GM23338 (cell line): Measurements from ENCODE around the gene C1QTNF9. TPM values are rescaled to one million over a fixed set of nuclear protein-coding genes. Genes with fewer than 3 reads are reported as not detected.

ENCODE experiments used
- ATAC-seq: fragments of 200-7000 bp; cut with Tn5 transposase; 3 replicates; pipeline ENCODE4 v1.9.1; 2020
- DNase-seq: peaks from one replicate; pipeline ENCODE4 v3.0.0-alpha.2; 2015; ENCODE audit warnings: low spot score
- H2AFZ ChIP-seq: fragments of 200-600 bp; sonication (generic); 2 replicates; pipeline ENCODE4 v1.8.0; 2016; ENCODE audit warnings: antibody characterized with exemption, mild to moderate bottlenecking, moderate library complexity
- H3F3A ChIP-seq: fragments of 200-600 bp; sonication (generic); replicated peaks from 2 replicates; pipeline ENCODE4 v1.8.0; 2017; ENCODE audit warnings: antibody characterized with exemption, mixed run types, low read depth
- H3K27ac ChIP-seq: fragments of 200-600 bp; sonication (generic); 2 replicates; pipeline ENCODE4 v1.6.1; 2016; ENCODE audit warnings: low read depth
- H3K27me3 ChIP-seq: fragments of 200-600 bp; sonication (generic); 2 replicates; pipeline ENCODE4 v1.8.0; 2016; ENCODE audit warnings: mild to moderate bottlenecking, mixed run types, moderate library complexity; ENCODE audit not compliant: insufficient read depth
- H3K36me3 ChIP-seq: fragments of 200-600 bp; sonication (generic); 2 replicates; pipeline ENCODE4 v1.8.0; 2016; ENCODE audit warnings: mild to moderate bottlenecking; ENCODE audit not compliant: insufficient read depth
- H3K4me1 ChIP-seq: fragments of 200-600 bp; sonication (generic); 2 replicates; pipeline ENCODE4 v1.8.0; 2016; ENCODE audit warnings: mild to moderate bottlenecking, moderate library complexity; ENCODE audit not compliant: insufficient read depth
- H3K4me2 ChIP-seq: fragments of 200-600 bp; sonication (generic); 2 replicates; pipeline ENCODE4 v1.7.1; 2017; ENCODE audit warnings: mixed run types
- H3K4me3 ChIP-seq: fragments of 200-600 bp; sonication (generic); 2 replicates; pipeline ENCODE4 v1.6.1; 2016; ENCODE audit warnings: mixed run types
- H3K79me2 ChIP-seq: fragments of 200-600 bp; sonication (generic); replicated peaks from 2 replicates; pipeline ENCODE4 v1.8.0; 2017; ENCODE audit warnings: mild to moderate bottlenecking; ENCODE audit not compliant: insufficient read depth
- H3K9me2 ChIP-seq: fragments of 200-600 bp; sonication (generic); 2 replicates; pipeline ENCODE4 v1.8.0; 2017; ENCODE audit not compliant: insufficient read depth
- H4K20me1 ChIP-seq: fragments of 200-600 bp; sonication (generic); replicated peaks from 2 replicates; pipeline ENCODE4 v1.8.0; 2017; ENCODE audit warnings: mild to moderate bottlenecking; ENCODE audit not compliant: insufficient read depth
- H3K27ac Mint-ChIP-seq: 2 replicates; pipeline ENCODE4 v1.8.0; 2020; ENCODE audit warnings: inconsistent platforms, mild to moderate bottlenecking, moderate library complexity, mixed read lengths
- H3K27me3 Mint-ChIP-seq: 3 replicates; pipeline ENCODE4 v1.8.0; 2022; ENCODE audit warnings: low read depth, mild to moderate bottlenecking, moderate library complexity, mixed read lengths, inconsistent platforms; ENCODE audit not compliant: insufficient read depth, poor library complexity
- H3K36me3 Mint-ChIP-seq: 3 replicates; pipeline ENCODE4 v1.8.0; 2021; ENCODE audit warnings: low read depth, mild to moderate bottlenecking, inconsistent platforms, moderate library complexity, mixed read lengths
- H3K4me1 Mint-ChIP-seq: 3 replicates; pipeline ENCODE4 v1.8.0; 2020; ENCODE audit warnings: mild to moderate bottlenecking, inconsistent platforms, mixed read lengths
- H3K4me3 Mint-ChIP-seq: 3 replicates; pipeline ENCODE4 v1.8.0; 2021; ENCODE audit warnings: moderate library complexity, mild to moderate bottlenecking, inconsistent platforms, mixed read lengths
- H3K9me3 Mint-ChIP-seq: 3 replicates; pipeline ENCODE4 v1.8.0; 2020; ENCODE audit warnings: moderate library complexity, mild to moderate bottlenecking, inconsistent platforms, mixed read lengths
- CREB1 ChIP-seq: fragments of 250-450 bp; sonication (Bioruptor Pico); IDR thresholded peaks from 2 replicates; pipeline ENCODE4 v1.5.0; 2020; ENCODE audit warnings: low read depth, mild to moderate bottlenecking, moderate library complexity
- NANOG ChIP-seq: IDR thresholded peaks from 2 replicates; pipeline ENCODE4 v1.6.1; 2016; ENCODE audit warnings: antibody characterized with exemption, borderline replicate concordance
- POLR2AphosphoS5 ChIP-seq: IDR thresholded peaks from 2 replicates; pipeline ENCODE4 v1.6.1; 2016; ENCODE audit warnings: antibody characterized with exemption, low read depth
- REST ChIP-seq: IDR thresholded peaks from one replicate; pipeline ENCODE4 v1.6.1; 2018; ENCODE audit warnings: antibody characterized with exemption; ENCODE audit not compliant: unreplicated experiment
- STAT1 ChIP-seq: IDR thresholded peaks from one replicate; pipeline ENCODE4 v1.6.1; 2016; ENCODE audit warnings: antibody characterized with exemption; ENCODE audit not compliant: unreplicated experiment
- polyA plus RNA-seq: library from polyadenylated mRNA; unstranded; fragments of >200 nt; fragmentation: Nextera tagmentation; extraction: Ambion mirVana; gene quantifications from 2 replicates; pipeline ENCODE4 v1.2.1, GENCODE V29; 2016
- total RNA-seq: library from RNA; depleted of rRNA; stranded (reverse); fragments of >200 nt; shearing (Covaris generic); gene quantifications from 2 replicates; pipeline ENCODE4 v1.2.3, GENCODE V29; 2014
- TF ChIP-seq, protein P1 (sequence below): fragments of 250-450 bp; sonication (Bioruptor Pico); IDR thresholded peaks from 2 replicates; pipeline ENCODE4 v1.5.0; 2020; ENCODE audit warnings: mild to moderate bottlenecking, moderate library complexity
- TF ChIP-seq, protein P2 (sequence below): IDR thresholded peaks from 2 replicates; pipeline ENCODE4 v1.6.1; 2016; ENCODE audit warnings: antibody characterized with exemption

Gene C1QTNF9
- total and polyA plus RNA-seq, 2 experiments from 2014 or later, result not detected

DNA sequence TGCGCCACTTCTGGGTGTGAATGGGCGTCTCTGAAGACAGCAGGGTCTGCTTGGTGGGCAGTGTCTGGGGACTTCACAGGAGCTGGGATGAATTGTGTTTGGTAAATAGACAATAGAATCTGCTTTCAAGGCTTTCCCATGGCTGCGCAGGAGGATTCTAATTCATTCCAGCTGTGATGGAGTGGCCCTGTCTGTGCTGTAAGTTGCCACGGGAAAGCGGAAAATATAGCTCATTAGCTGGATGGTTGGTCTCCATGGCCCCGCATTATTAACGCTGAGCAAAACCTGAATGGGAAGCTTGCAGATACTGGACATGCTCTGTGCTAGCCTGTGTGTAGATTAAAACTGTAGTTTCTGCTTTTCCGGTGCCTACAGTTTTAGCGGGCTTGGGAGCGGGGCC is 15.6 kb upstream of the C1QTNF9 start (continued):
- TF ChIP-seq, protein P1, sequence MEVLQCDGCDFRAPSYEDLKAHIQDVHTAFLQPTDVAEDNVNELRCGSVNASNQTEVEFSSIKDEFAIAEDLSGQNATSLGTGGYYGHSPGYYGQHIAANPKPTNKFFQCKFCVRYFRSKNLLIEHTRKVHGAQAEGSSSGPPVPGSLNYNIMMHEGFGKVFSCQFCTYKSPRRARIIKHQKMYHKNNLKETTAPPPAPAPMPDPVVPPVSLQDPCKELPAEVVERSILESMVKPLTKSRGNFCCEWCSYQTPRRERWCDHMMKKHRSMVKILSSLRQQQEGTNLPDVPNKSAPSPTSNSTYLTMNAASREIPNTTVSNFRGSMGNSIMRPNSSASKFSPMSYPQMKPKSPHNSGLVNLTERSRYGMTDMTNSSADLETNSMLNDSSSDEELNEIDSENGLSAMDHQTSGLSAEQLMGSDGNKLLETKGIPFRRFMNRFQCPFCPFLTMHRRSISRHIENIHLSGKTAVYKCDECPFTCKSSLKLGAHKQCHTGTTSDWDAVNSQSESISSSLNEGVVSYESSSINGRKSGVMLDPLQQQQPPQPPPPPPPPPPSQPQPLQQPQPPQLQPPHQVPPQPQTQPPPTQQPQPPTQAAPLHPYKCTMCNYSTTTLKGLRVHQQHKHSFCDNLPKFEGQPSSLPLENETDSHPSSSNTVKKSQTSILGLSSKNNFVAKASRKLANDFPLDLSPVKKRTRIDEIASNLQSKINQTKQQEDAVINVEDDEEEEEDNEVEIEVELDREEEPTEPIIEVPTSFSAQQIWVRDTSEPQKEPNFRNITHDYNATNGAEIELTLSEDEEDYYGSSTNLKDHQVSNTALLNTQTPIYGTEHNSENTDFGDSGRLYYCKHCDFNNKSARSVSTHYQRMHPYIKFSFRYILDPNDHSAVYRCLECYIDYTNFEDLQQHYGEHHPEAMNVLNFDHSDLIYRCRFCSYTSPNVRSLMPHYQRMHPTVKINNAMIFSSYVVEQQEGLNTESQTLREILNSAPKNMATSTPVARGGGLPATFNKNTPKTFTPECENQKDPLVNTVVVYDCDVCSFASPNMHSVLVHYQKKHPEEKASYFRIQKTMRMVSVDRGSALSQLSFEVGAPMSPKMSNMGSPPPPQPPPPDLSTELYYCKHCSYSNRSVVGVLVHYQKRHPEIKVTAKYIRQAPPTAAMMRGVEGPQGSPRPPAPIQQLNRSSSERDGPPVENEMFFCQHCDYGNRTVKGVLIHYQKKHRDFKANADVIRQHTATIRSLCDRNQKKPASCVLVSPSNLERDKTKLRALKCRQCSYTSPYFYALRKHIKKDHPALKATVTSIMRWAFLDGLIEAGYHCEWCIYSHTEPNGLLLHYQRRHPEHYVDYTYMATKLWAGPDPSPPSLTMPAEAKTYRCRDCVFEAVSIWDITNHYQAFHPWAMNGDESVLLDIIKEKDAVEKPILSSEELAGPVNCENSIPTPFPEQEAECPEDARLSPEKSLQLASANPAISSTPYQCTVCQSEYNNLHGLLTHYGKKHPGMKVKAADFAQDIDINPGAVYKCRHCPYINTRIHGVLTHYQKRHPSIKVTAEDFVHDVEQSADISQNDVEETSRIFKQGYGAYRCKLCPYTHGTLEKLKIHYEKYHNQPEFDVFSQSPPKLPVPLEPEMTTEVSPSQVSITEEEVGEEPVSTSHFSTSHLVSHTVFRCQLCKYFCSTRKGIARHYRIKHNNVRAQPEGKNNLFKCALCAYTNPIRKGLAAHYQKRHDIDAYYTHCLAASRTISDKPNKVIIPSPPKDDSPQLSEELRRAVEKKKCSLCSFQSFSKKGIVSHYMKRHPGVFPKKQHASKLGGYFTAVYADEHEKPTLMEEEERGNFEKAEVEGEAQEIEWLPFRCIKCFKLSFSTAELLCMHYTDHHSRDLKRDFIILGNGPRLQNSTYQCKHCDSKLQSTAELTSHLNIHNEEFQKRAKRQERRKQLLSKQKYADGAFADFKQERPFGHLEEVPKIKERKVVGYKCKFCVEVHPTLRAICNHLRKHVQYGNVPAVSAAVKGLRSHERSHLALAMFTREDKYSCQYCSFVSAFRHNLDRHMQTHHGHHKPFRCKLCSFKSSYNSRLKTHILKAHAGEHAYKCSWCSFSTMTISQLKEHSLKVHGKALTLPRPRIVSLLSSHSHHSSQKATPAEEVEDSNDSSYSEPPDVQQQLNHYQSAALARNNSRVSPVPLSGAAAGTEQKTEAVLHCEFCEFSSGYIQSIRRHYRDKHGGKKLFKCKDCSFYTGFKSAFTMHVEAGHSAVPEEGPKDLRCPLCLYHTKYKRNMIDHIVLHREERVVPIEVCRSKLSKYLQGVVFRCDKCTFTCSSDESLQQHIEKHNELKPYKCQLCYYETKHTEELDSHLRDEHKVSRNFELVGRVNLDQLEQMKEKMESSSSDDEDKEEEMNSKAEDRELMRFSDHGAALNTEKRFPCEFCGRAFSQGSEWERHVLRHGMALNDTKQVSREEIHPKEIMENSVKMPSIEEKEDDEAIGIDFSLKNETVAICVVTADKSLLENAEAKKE (CRISPR knock-in tag), result no peak
- TF ChIP-seq NANOG (no peak), STAT1 (no peak), POLR2AphosphoS5 (no peak)

DNA sequence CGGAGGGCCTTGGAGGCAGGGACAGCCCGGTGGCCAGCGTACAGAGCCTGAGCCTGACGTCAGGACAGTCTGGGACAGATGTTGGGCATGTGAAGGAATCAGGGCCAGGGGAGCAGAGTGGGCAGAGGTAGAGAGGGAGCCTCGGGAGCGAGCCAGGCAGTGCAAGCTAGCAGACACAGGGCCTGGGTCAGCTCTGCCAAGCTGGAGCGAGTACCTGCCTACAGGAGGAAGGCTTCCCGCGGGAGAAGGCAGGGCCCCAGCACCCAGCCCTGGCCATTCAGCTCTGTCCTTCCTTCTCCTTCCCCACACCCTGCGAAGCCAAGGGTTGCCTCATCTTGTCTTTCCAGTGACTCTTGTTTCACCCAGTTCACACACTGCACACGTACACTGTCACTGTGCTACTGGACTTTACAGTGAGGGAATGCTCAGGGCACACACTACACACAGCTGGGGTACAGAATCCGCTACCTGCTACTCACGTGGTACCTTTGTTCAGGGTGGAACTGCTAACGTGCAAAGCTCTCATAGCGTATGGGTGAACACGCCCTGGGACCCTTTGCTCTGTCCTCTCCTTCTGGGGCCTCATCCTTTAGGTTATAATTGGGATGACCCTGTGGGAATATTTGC is 9.8 kb upstream of the C1QTNF9 start:
- Histone ChIP-seq H3K36me3 (peaks cover 5% of the 10 kb centered on the region), H2AFZ (no peak overlapping the region), H3K9me2 (no peaks in the 10 kb centered on the region), H3K4me2 (no peak overlapping the region), H3K4me1 (no peaks in the 10 kb centered on the region), H3K79me2 (no peaks in the 10 kb centered on the region), H4K20me1 (no peaks in the 10 kb centered on the region), H3K27me3 (no peaks in the 10 kb centered on the region), H3K27ac (no peak overlapping the region), H3F3A (no peaks in the 10 kb centered on the region), H3K4me3 (no peak overlapping the region)
- Mint-ChIP-seq H3K36me3 (peaks cover 43% of the 10 kb centered on the region), H3K9me3 (no peaks in the 10 kb centered on the region), H3K27me3 (peaks cover 3% of the 10 kb centered on the region), H3K4me3 (no peak overlapping the region), H3K4me1 (no peaks in the 10 kb centered on the region), H3K27ac (no peak overlapping the region)
- DNase-seq, result no peak
- ATAC-seq, result no peak
- no peak for TF ChIP-seq POLR2AphosphoS5
- TF ChIP-seq, protein P2, sequence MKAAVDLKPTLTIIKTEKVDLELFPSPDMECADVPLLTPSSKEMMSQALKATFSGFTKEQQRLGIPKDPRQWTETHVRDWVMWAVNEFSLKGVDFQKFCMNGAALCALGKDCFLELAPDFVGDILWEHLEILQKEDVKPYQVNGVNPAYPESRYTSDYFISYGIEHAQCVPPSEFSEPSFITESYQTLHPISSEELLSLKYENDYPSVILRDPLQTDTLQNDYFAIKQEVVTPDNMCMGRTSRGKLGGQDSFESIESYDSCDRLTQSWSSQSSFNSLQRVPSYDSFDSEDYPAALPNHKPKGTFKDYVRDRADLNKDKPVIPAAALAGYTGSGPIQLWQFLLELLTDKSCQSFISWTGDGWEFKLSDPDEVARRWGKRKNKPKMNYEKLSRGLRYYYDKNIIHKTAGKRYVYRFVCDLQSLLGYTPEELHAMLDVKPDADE, result no peak
- no peak for TF ChIP-seq REST
- no peak for TF ChIP-seq CREB1 (CRISPR knock-in tag)
- no peak for TF ChIP-seq NANOG
